T-cell (primary cell): ENCODE data around the gene ING4. TPM values are rescaled to one million over a fixed set of nuclear protein-coding genes. Genes with fewer than 3 reads are reported as not detected.

Experiments
- ATAC-seq, 4 experiments: fragments of 200-7000 bp in 3 of 4; fragments of 150-1000 bp in 1 of 4; cut with Tn5 transposase; replicated peaks in 1 of 4; 1 replicate in 3 of 4; 2 replicates in 1 of 4; pipeline ENCODE4 v1.10.0; 2021; ENCODE audit warnings: moderate library complexity in 3 of 4, mild to moderate bottlenecking in 2 of 4, moderate number of reproducible peaks in 1 of 4
- CTCF ChIA-PET, 2 donors: fragments of 300-600 bp; sonication (Branson Sonifier 250); formaldehyde crosslinking; loops; one replicate each; lab custom pipeline; 2022; ENCODE audit warnings: antibody characterized with exemption in 2 of 2; lab: Charles Lee
- POLR2A ChIA-PET, 2 donors: fragments of 300-600 bp; sonication (Branson Sonifier 250); formaldehyde crosslinking; loops; one replicate each; lab custom pipeline; 2022; ENCODE audit warnings: antibody characterized with exemption in 2 of 2; lab: Charles Lee
- DNase-seq, 35 experiments: peaks; one replicate each; pipeline versions ENCODE4 v3.0.0 to v3.0.0-alpha.2; 2013 to 2023
- H3K27ac ChIP-seq: one replicate; pipeline ENCODE4 v1.5.1; 2013; ENCODE audit warnings: low read length
- H3K27me3 ChIP-seq, 2 experiments: replicated peaks in 1 of 2; 1 replicate in 1 of 2; 2 replicates in 1 of 2; pipeline versions ENCODE4 v1.6.1 to v1.7.0; 2013; ENCODE audit warnings: low read length in 1 of 2, mixed read lengths in 1 of 2; ENCODE audit not compliant: control insufficient read depth in 2 of 2, insufficient read depth in 2 of 2; ENCODE audit errors: extremely low read depth in 1 of 2
- H3K36me3 ChIP-seq, 2 donors: 1 replicate in 1 of 2; 2 replicates in 1 of 2; pipeline versions ENCODE4 v1.6.1 to v1.7.0; 2013; ENCODE audit warnings: low read length in 1 of 2; ENCODE audit not compliant: control insufficient read depth in 2 of 2, insufficient read depth in 1 of 2; ENCODE audit errors: extremely low read depth in 1 of 2
- H3K4me1 ChIP-seq, 2 experiments: 1 replicate in 1 of 2; 2 replicates in 1 of 2; pipeline versions ENCODE4 v1.6.1 to v1.7.0; 2013; ENCODE audit warnings: low read length in 2 of 2, mixed read lengths in 1 of 2; ENCODE audit not compliant: insufficient read depth in 2 of 2, control insufficient read depth in 1 of 2; ENCODE audit errors: extremely low read depth in 1 of 2
- H3K4me3 ChIP-seq, 2 donors: 1 replicate in 1 of 2; 2 replicates in 1 of 2; pipeline versions ENCODE4 v1.5.1 to v1.7.0; 2013; ENCODE audit warnings: mild to moderate bottlenecking in 2 of 2, low read length in 1 of 2, moderate library complexity in 1 of 2; ENCODE audit not compliant: control insufficient read depth in 1 of 2; ENCODE audit errors: extremely low read depth in 1 of 2
- H3K9me3 ChIP-seq: 2 replicates; pipeline ENCODE4 v1.7.0; 2013
- H3K27ac Mint-ChIP-seq, 2 donors: one replicate each; pipeline ENCODE4 v1.8.0; 2020 to 2021; ENCODE audit warnings: mild to moderate bottlenecking in 2 of 2, mixed read lengths in 2 of 2
- H3K27me3 Mint-ChIP-seq, 2 donors: one replicate each; pipeline ENCODE4 v1.8.0; 2021 to 2022; ENCODE audit warnings: mixed read lengths in 2 of 2
- H3K36me3 Mint-ChIP-seq: one replicate; pipeline ENCODE4 v1.8.0; 2021; ENCODE audit warnings: mixed read lengths
- H3K4me1 Mint-ChIP-seq, 3 donors: one replicate each; pipeline ENCODE4 v1.8.0; 2020 to 2022; ENCODE audit warnings: mixed read lengths in 3 of 3, mild to moderate bottlenecking in 1 of 3
- H3K4me3 Mint-ChIP-seq, 3 donors: one replicate each; pipeline ENCODE4 v1.8.0; 2020 to 2022; ENCODE audit warnings: mild to moderate bottlenecking in 3 of 3, mixed read lengths in 3 of 3, moderate library complexity in 3 of 3
- H3K9me3 Mint-ChIP-seq, 3 donors: one replicate each; pipeline ENCODE4 v1.8.0; 2020 to 2022; ENCODE audit warnings: mixed read lengths in 3 of 3
- WGBS: methylation state at CpG from one replicate; pipeline ENCODE4 v1.1.5; 2013; ENCODE audit warnings: missing lambda C conversion rate; ENCODE audit not compliant: insufficient coverage; 5-methylcytosine and 5-hydroxymethylcytosine counted together
- total RNA-seq, 35 experiments: library from RNA in 6 of 35; stranded (reverse) in 6 of 35; fragments of 120-200 nt in 1 of 35; gene quantifications; one replicate each; pipeline versions ENCODE4 v1.2.1 to v1.2.4 and lab custom pipeline; 2013 to 2026

The ING4 gene
- total RNA-seq, 5 donors from 2014 or later (not counting 1 experiment from before 2014, with no cell fraction given) = 34.0 to 71.3 (median 64.5) TPM

GRCh38 chr12:6653987-6654386, 8.9 kb downstream of the ING4 start:
- Histone ChIP-seq H3K4me1 (no peaks in the 10 kb centered on the region), H3K4me3 (no peak overlapping the region), H3K9me3 (no peaks in the 10 kb centered on the region), H3K27me3 (no peaks in the 10 kb centered on the region), H3K36me3 (peaks cover 14 to 71% of the 10 kb centered on the region in 2 donors), H3K27ac (no peak overlapping the region)
- H3K4me1 Mint-ChIP-seq = peaks cover 13 to 19% (median 14%) of the 10 kb centered on the region in 3 donors
- ChIA-PET CTCF (no interaction called here), POLR2A (no interaction called here)
- ATAC-seq = no peak
- H3K9me3 Mint-ChIP-seq = no peaks in the 10 kb centered on the region
- peaks cover 51% of the 10 kb centered on the region for H3K36me3 Mint-ChIP-seq
- no peaks in the 10 kb centered on the region for H3K27me3 Mint-ChIP-seq
- H3K4me3 Mint-ChIP-seq = no peak overlapping the region
- no CpG with 5 or more reads among the region's 5 CpGs for WGBS
- no peak overlapping the region for H3K27ac Mint-ChIP-seq
- no peak for DNase-seq

GRCh38 chr12:6653342-6653741, 9.6 kb downstream of the ING4 start:
- Mint-ChIP-seq H3K27me3 (no peaks in the 10 kb centered on the region), H3K36me3 (peaks cover 47% of the 10 kb centered on the region), H3K9me3 (no peaks in the 10 kb centered on the region), H3K4me3 (no peak overlapping the region), H3K4me1 (peaks cover 8 to 13% (median 8%) of the 10 kb centered on the region in 3 donors), H3K27ac (no peak overlapping the region)
- H3K27me3 ChIP-seq = no peaks in the 10 kb centered on the region
- H3K4me3 ChIP-seq = no peak overlapping the region
- DNase-seq (no peak), ATAC-seq (no peak)
- CTCF ChIA-PET = no interaction called here
- H3K4me1 ChIP-seq = no peaks in the 10 kb centered on the region
- H3K27ac ChIP-seq = no peak overlapping the region
- no peaks in the 10 kb centered on the region for H3K9me3 ChIP-seq
- peaks cover 14 to 72% of the 10 kb centered on the region in 2 donors for H3K36me3 ChIP-seq
- 100% methylated on average over 1 of the region's 1 CpG for WGBS
- POLR2A ChIA-PET = no interaction called here

- Mint-ChIP-seq H3K9me3 (no peaks in the 10 kb centered on the region), H3K4me1 (peaks cover 3 to 14% (median 5%) of the 10 kb centered on the region in 3 donors), H3K4me3 (no peak overlapping the region), H3K27ac (no peak overlapping the region), H3K36me3 (peaks cover 51% of the 10 kb centered on the region), H3K27me3 (no peaks in the 10 kb centered on the region)
- Histone ChIP-seq H3K4me1 (peaks cover 0 to 2% of the 10 kb centered on the region in 2 experiments), H3K27me3 (no peaks in the 10 kb centered on the region), H3K9me3 (no peaks in the 10 kb centered on the region), H3K27ac (no peak overlapping the region), H3K4me3 (no peak overlapping the region), H3K36me3 (peaks cover 11 to 71% of the 10 kb centered on the region in 2 donors)
- ChIA-PET CTCF (interaction anchor here (0.7 kb wide), 2 partner anchors 24 to 367 kb away, joined by 3 to 5 read pairs; no protein-coding TSS in a partner anchor), POLR2A (no interaction called here)
- WGBS = 98% methylated on average over 8 of the region's 12 CpGs
- no peak for DNase-seq
- ATAC-seq = no peak
Observed at GRCh38 chr12:6652391-6652790, 10.5 kb downstream of the ING4 start.

- ATAC-seq (no peak), DNase-seq (no peak)
- Histone ChIP-seq H3K4me1 (peaks cover 0 to 13% of the 10 kb centered on the region in 2 experiments), H3K27ac (no peak overlapping the region), H3K4me3 (no peak overlapping the region), H3K36me3 (peaks cover 12 to 58% of the 10 kb centered on the region in 2 donors), H3K27me3 (peaks cover 0 to 10% of the 10 kb centered on the region in 2 experiments), H3K9me3 (no peaks in the 10 kb centered on the region)
- Mint-ChIP-seq H3K27me3 (no peaks in the 10 kb centered on the region), H3K4me1 (peaks cover 10 to 22% (median 10%) of the 10 kb centered on the region in 3 donors), H3K36me3 (peaks cover 50% of the 10 kb centered on the region), H3K27ac (no peak overlapping the region), H3K9me3 (no peaks in the 10 kb centered on the region), H3K4me3 (no peak overlapping the region)
- no CpG with 5 or more reads among the region's 8 CpGs for WGBS
- POLR2A ChIA-PET = no interaction called here
- CTCF ChIA-PET = no interaction called here
Observed at GRCh38 chr12:6650832-6651231, 12.1 kb downstream of the ING4 start.

- Histone ChIP-seq H3K27ac (no peak within 1 kb of the TSS), H3K4me3 (peak within 1 kb of the TSS; percentile 34 to 42)
Observed at GRCh38 chr12:6647083-6647604, 15.8 kb downstream of the ING4 start, which contains the start of gene ACRBP. Gene ACRBP, minus strand, starts transcription at chr12:6647432. Its CDS starts 66 bp downstream, at chr12:6647366.

GRCh38 chr12:6646276-6647082, 16.4 kb downstream of the ING4 start:
- Mint-ChIP-seq H3K4me3 (peak overlapping the region; percentile 63 to 83 (median 64)), H3K36me3 (peaks cover 37% of the 10 kb centered on the region), H3K9me3 (peaks cover 0 to 14% (median 4%) of the 10 kb centered on the region in 3 donors), H3K27me3 (no peaks in the 10 kb centered on the region), H3K27ac (peak overlapping the region; percentile 4 to 49), H3K4me1 (peaks cover 10 to 25% (median 16%) of the 10 kb centered on the region in 3 donors)
- 82% methylated on average over 26 of the region's 28 CpGs for WGBS
- H3K9me3 ChIP-seq = peaks cover 3% of the 10 kb centered on the region
- H3K4me3 ChIP-seq = peak overlapping the region in 1 of 2 donors; percentile 34
- peaks cover 0 to 10% of the 10 kb centered on the region in 2 experiments for H3K27me3 ChIP-seq
- peaks cover 0 to 13% of the 10 kb centered on the region in 2 experiments for H3K4me1 ChIP-seq
- CTCF ChIA-PET = interaction anchor here in 1 of 2 donors (0.7 kb wide), 1 partner anchor 326 kb away, joined by 5 read pairs; no protein-coding TSS in a partner anchor
- no peak overlapping the region for H3K27ac ChIP-seq
- POLR2A ChIA-PET = no interaction called here
- ATAC-seq = peak in 2 of 4 experiments; percentile 20 to 28
- peaks cover 6 to 23% of the 10 kb centered on the region in 2 donors for H3K36me3 ChIP-seq
- DNase-seq = no peak

More at GRCh38 chr12:6647083-6647604, 15.8 kb downstream of the ING4 start, which contains the start of gene ACRBP:
- peaks cover 0 to 13% of the 10 kb centered on the region in 2 experiments for H3K4me1 ChIP-seq
- H3K27me3 ChIP-seq = peaks cover 0 to 10% of the 10 kb centered on the region in 2 experiments
- CTCF ChIA-PET = no interaction called here
- DNase-seq (peak in 9 of 35 experiments; percentile 7 to 47 (median 18)), ATAC-seq (peak; percentile 52 to 85 (median 79))
- Mint-ChIP-seq H3K36me3 (peaks cover 41% of the 10 kb centered on the region), H3K27ac (peak within 1 kb of the TSS; percentile 4 to 49), H3K9me3 (peaks cover 0 to 14% (median 4%) of the 10 kb centered on the region in 3 donors), H3K4me3 (peak within 1 kb of the TSS; percentile 63 to 83 (median 64)), H3K27me3 (no peaks in the 10 kb centered on the region), H3K4me1 (peaks cover 10 to 25% (median 16%) of the 10 kb centered on the region in 3 donors)
- peaks cover 3% of the 10 kb centered on the region for H3K9me3 ChIP-seq
- 10% methylated on average over 34 of the region's 38 CpGs for WGBS
- POLR2A ChIA-PET = no interaction called here
- H3K36me3 ChIP-seq = peaks cover 6 to 28% of the 10 kb centered on the region in 2 donors
